HL-60 (cell line): ENCODE data around the gene THUMPD3.

Experiments used
- DNase-seq, 2 experiments: peaks; one replicate each; pipeline ENCODE4 v3.0.0-alpha.2; 2010 to 2020; ENCODE audit warnings: low read depth in 1 of 2, low spot score in 1 of 2
- H3K27ac ChIP-seq: fragments of 250-450 bp; sonication (Bioruptor Pico); replicated peaks from 2 replicates; pipeline ENCODE4 v1.5.1; 2020; ENCODE audit warnings: mild to moderate bottlenecking, moderate library complexity
- H3K27me3 ChIP-seq: fragments of 250-450 bp; sonication (Bioruptor Pico); 2 replicates; pipeline ENCODE4 v1.5.1; 2021; ENCODE audit warnings: mild to moderate bottlenecking, moderate library complexity; ENCODE audit not compliant: insufficient read depth, poor library complexity, severe bottlenecking
- H3K4me3 ChIP-seq: replicated peaks from 2 replicates; pipeline ENCODE4 v1.5.1; 2011; ENCODE audit warnings: mild to moderate bottlenecking, control low read depth, low read length; ENCODE audit not compliant: insufficient read depth
- CTCF ChIP-seq: IDR thresholded peaks from one replicate; pipeline ENCODE4 v1.5.1; 2011; ENCODE audit warnings: low read length, control low read depth, inconsistent platforms; ENCODE audit not compliant: insufficient read depth
- GABPA ChIP-seq: IDR thresholded peaks from 2 replicates; pipeline ENCODE4 v1.6.1; 2012; ENCODE audit warnings: low read depth
- POLR2AphosphoS5 ChIP-seq: IDR thresholded peaks from 2 replicates; pipeline ENCODE4 v1.6.1; 2012; ENCODE audit warnings: low read depth
- SPI1 ChIP-seq: IDR thresholded peaks from 2 replicates; pipeline ENCODE4 v1.6.1; 2012; ENCODE audit warnings: low read depth, mild to moderate bottlenecking, borderline replicate concordance
- TF ChIP-seq, protein P1 (sequence below): IDR thresholded peaks from 2 replicates; pipeline ENCODE4 v1.6.1; 2012; ENCODE audit warnings: low read depth; ENCODE audit not compliant: insufficient replicate concordance

THUMPD3 gene

GRCh38 chr3:9430733-9431132, 67.9 kb downstream of the THUMPD3 start:
- DNase-seq: no peak
- no peaks in the 10 kb centered on the region for H3K27me3 ChIP-seq
- no peak overlapping the region for H3K4me3 ChIP-seq
- TF ChIP-seq POLR2AphosphoS5 (no peak), SPI1 (no peak)
- H3K27ac ChIP-seq: no peak overlapping the region

DNA sequence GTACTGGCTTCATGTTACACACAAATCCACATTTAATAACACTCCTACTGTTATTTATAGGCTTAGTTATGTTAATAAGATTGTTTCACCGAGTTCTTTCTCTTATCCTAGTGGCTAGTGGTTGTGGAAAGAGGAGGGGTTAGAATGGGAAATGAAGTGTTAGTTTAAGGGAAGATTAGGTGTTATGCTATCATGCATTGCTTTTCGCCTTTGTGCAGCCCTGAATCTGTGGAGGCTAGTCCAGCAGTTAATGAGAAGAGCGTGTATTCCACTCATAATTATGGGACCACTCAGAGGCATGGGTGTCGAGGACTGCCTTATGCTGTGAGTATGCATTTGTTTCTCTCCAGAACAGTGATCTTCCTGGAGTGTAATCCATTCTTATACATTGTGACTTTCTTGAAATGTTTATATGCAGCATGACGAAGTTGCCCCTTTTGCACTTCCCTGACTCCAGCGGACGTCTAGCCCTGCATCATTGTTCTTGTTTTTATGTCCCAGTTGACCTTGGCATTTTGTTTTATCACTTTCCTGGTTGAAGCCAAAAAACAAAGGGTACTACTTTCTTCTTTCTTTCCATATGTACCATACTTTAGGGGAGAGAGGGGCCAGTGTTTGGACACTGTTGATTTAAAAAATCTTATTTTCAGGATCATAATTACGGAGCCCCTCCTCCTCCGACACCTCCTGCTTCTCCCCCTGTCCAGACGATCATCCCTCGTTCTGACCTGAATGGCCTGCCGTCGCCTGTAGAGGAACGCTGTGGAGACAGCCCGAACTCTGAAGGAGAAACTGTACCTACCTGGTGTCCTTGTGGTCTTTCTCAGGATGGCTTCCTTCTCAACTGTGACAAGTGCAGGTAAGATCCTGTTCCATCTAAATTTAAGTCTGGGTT, 71.0 kb downstream of the THUMPD3 start:
- TF ChIP-seq GABPA (no peak), POLR2AphosphoS5 (no peak), CTCF (no peak), SPI1 (no peak)
- TF ChIP-seq, protein P1, sequence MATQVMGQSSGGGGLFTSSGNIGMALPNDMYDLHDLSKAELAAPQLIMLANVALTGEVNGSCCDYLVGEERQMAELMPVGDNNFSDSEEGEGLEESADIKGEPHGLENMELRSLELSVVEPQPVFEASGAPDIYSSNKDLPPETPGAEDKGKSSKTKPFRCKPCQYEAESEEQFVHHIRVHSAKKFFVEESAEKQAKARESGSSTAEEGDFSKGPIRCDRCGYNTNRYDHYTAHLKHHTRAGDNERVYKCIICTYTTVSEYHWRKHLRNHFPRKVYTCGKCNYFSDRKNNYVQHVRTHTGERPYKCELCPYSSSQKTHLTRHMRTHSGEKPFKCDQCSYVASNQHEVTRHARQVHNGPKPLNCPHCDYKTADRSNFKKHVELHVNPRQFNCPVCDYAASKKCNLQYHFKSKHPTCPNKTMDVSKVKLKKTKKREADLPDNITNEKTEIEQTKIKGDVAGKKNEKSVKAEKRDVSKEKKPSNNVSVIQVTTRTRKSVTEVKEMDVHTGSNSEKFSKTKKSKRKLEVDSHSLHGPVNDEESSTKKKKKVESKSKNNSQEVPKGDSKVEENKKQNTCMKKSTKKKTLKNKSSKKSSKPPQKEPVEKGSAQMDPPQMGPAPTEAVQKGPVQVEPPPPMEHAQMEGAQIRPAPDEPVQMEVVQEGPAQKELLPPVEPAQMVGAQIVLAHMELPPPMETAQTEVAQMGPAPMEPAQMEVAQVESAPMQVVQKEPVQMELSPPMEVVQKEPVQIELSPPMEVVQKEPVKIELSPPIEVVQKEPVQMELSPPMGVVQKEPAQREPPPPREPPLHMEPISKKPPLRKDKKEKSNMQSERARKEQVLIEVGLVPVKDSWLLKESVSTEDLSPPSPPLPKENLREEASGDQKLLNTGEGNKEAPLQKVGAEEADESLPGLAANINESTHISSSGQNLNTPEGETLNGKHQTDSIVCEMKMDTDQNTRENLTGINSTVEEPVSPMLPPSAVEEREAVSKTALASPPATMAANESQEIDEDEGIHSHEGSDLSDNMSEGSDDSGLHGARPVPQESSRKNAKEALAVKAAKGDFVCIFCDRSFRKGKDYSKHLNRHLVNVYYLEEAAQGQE: no peak
- Histone ChIP-seq H3K27ac (no peak overlapping the region), H3K27me3 (no peaks in the 10 kb centered on the region), H3K4me3 (no peak overlapping the region)
- DNase-seq: no peak

GRCh38 chr3:9435316-9435715, 72.5 kb downstream of the THUMPD3 start:
- Histone ChIP-seq H3K27me3 (no peaks in the 10 kb centered on the region), H3K27ac (no peak overlapping the region), H3K4me3 (no peak overlapping the region)
- TF ChIP-seq GABPA (no peak), CTCF (no peak), POLR2AphosphoS5 (no peak), SPI1 (no peak)
- TF ChIP-seq, protein P1: no peak
- DNase-seq: no peak
